A549 (cell line): ENCODE data around the gene FAM118B.

Source experiments
- CTCF ChIP-seq: fragments of >200 bp; sonication (Bioruptor Twin); formaldehyde crosslinking; IDR thresholded peaks from 3 replicates; pipeline ENCODE4 v1.5.1; 2016
- ESRRA ChIP-seq: fragments of 150-350 bp; IDR thresholded peaks from 2 replicates; pipeline ENCODE4 v1.6.1; 2014; ENCODE audit warnings: mild to moderate bottlenecking, low read length, borderline replicate concordance
- KDM1A ChIP-seq: fragments of 200-600 bp; sonication (generic); IDR thresholded peaks from 2 replicates; pipeline ENCODE4 v1.6.1; 2016; ENCODE audit warnings: low read depth, mild to moderate bottlenecking
- POLR2A ChIP-seq: IDR thresholded peaks from 2 replicates; pipeline ENCODE4 v1.6.1; 2012; ENCODE audit warnings: mild to moderate bottlenecking, low read length
- REST ChIP-seq: fragments of 200-600 bp; sonication (generic); IDR thresholded peaks from 2 replicates; pipeline ENCODE4 v1.6.1; 2016; ENCODE audit warnings: antibody characterized with exemption, mild to moderate bottlenecking, moderate library complexity
- SREBF2 ChIP-seq: fragments of 450-650 bp; IDR thresholded peaks from 2 replicates; pipeline ENCODE4 v1.6.1; 2014; ENCODE audit warnings: mild to moderate bottlenecking, moderate library complexity
- USF2 ChIP-seq: fragments of 450-650 bp; IDR thresholded peaks from 2 replicates; pipeline ENCODE4 v1.6.1; 2014; ENCODE audit warnings: antibody characterized with exemption

GRCh38 chr11:126233391-126233790, 21.8 kb downstream of the FAM118B start:
- TF ChIP-seq SREBF2 (no peak), POLR2A (no peak), CTCF (no peak), ESRRA (no peak), KDM1A (no peak), REST (no peak), USF2 (no peak)
